ENCODE results near the gene HSPB2. TPM values are rescaled to one million over a fixed set of nuclear protein-coding genes. Genes with fewer than 3 reads are reported as not detected.
A peak's percentile ranks its signal among the peaks of the same experiment; 100 is the strongest.

HSPB2 gene
- total and polyA plus RNA-seq, 2 donors (not counting 1 experiment from before 2014, with no cell fraction given), result not detected

DNA sequence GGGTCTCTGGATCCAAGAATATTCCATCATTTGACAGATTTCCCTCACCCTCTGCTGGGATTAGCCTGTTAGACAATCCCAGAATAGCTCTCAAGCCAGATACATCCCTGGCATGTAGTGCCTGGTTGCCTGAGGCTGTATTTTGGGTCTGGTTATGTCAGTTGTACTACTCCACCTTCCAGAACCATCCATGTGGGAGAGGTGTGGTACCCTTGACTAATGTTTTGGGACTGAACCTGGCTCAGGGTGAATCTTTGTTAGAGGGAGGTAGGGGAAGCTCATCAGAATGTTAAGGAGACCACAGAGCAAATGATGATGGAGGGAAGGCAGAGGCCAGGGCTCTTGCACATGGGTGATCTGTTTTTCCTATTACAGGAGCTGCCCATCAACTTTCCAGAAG lies 11.4 kb downstream of the HSPB2 start:
- Mint-ChIP-seq H3K9me3 (ENCODE audit: insufficient read depth) (no peaks in the 10 kb centered on the region), H3K27me3 (peaks cover 20% of the 10 kb centered on the region), H3K4me3 (no peak overlapping the region), H3K27ac (no peak overlapping the region), H3K4me1 (peaks cover 14% of the 10 kb centered on the region)
- Histone ChIP-seq H3K27ac (ENCODE audit: low read length in 2 of 2) (no peak overlapping the region), H3K9me3 (ENCODE audit: control extremely low read depth in 1 of 3, control insufficient read depth in 2 of 3, insufficient read depth in 1 of 3, low read length in 2 of 3) (no peaks in the 10 kb centered on the region), H3K79me2 (ENCODE audit: control insufficient read depth, insufficient read depth, low read length) (no peaks in the 10 kb centered on the region), H3K4me2 (replicated peaks; ENCODE audit: low read depth, low read length, poor library complexity, severe bottlenecking) (no peak overlapping the region), H3K27me3 (replicated peaks in 1 of 4; ENCODE audit: control extremely low read depth in 1 of 4, control insufficient read depth in 3 of 4, insufficient read depth in 4 of 4, low read length in 3 of 4) (peaks cover 0 to 10% (median 0%) of the 10 kb centered on the region in 4 experiments), H3K9ac (ENCODE audit: low read length) (no peak overlapping the region), H3K4me1 (ENCODE audit: control insufficient read depth in 2 of 2, insufficient read depth in 2 of 2, low read length in 2 of 2) (peaks cover 9 to 14% of the 10 kb centered on the region in 2 donors), H3K36me3 (replicated peaks in 1 of 2; ENCODE audit: control extremely low read depth in 1 of 2, control insufficient read depth in 1 of 2, extremely low read depth in 1 of 2, insufficient read depth in 2 of 2, low read length in 1 of 2) (no peaks in the 10 kb centered on the region), H4K20me1 (ENCODE audit: control insufficient read depth, insufficient read depth, low read length, poor library complexity, severe bottlenecking) (no peaks in the 10 kb centered on the region), H3K4me3 (ENCODE audit: control extremely low read depth in 1 of 5, extremely low read depth in 1 of 5, insufficient read depth in 1 of 5, low read depth in 2 of 5, low read length in 4 of 5) (no peak overlapping the region), H2AFZ (ENCODE audit: insufficient read depth, low read depth, low read length, poor library complexity, severe bottlenecking) (no peak overlapping the region)
- no peak for ATAC-seq (ENCODE audit: low read depth)
- no peak for DNase-seq
- TF ChIP-seq CTCF (IDR thresholded peaks at IDR 0.05) (no peak), EZH2 (IDR thresholded peaks at IDR 0.05; ENCODE audit: borderline replicate concordance, insufficient read depth, low read depth, low read length, poor library complexity, severe bottlenecking) (no peak)
- ChIA-PET CTCF (no interaction called here), POLR2A (no interaction called here)
- intact Hi-C loops (cut with micrococcal nuclease), result no loop called here

DNA sequence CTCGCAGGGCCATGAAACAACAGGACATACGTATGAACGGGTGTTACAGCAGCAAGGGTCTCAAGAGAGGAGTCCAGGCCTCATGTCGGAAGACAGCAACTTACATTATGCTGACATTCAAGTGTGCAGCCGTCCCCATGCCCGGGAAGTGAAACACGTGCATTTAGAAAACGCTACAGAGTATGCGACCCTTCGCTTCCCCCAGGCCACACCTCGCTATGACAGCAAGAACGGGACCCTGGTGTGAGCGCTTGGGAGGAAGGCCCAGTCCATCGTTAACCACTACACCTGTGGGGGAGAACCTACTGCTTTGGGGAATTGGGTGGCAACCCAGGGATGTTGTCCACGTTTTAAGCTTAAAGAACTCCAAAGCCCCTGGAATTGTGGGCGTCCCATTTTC lies 13.4 kb downstream of the HSPB2 start:
- ATAC-seq (ENCODE audit: low read depth) (no peak), DNase-seq (peak; percentile 23)
- H3K27me3 ChIP-seq (replicated peaks in 1 of 4; ENCODE audit: control extremely low read depth in 1 of 4, control insufficient read depth in 3 of 4, insufficient read depth in 4 of 4, low read length in 3 of 4), result peaks cover 0 to 4% (median 0%) of the 10 kb centered on the region in 4 experiments
- no peak overlapping the region for H3K4me3 ChIP-seq (ENCODE audit: control extremely low read depth in 1 of 5, extremely low read depth in 1 of 5, insufficient read depth in 1 of 5, low read depth in 2 of 5, low read length in 4 of 5)
- no peaks in the 10 kb centered on the region for H3K36me3 ChIP-seq (replicated peaks in 1 of 2; ENCODE audit: control extremely low read depth in 1 of 2, control insufficient read depth in 1 of 2, extremely low read depth in 1 of 2, insufficient read depth in 2 of 2, low read length in 1 of 2)
- no peaks in the 10 kb centered on the region for H3K9me3 Mint-ChIP-seq (ENCODE audit: insufficient read depth)
- H4K20me1 ChIP-seq (ENCODE audit: control insufficient read depth, insufficient read depth, low read length, poor library complexity, severe bottlenecking), result no peaks in the 10 kb centered on the region
- peaks cover 14% of the 10 kb centered on the region for H3K4me1 Mint-ChIP-seq
- no peaks in the 10 kb centered on the region for H3K9me3 ChIP-seq (ENCODE audit: control extremely low read depth in 1 of 3, control insufficient read depth in 2 of 3, insufficient read depth in 1 of 3, low read length in 2 of 3)
- H3K4me3 Mint-ChIP-seq, result peak overlapping the region; percentile 92
- peak overlapping the region; percentile 96 for H2AFZ ChIP-seq (ENCODE audit: insufficient read depth, low read depth, low read length, poor library complexity, severe bottlenecking)
- H3K27ac ChIP-seq (ENCODE audit: low read length in 2 of 2), result peak overlapping the region in 1 of 2 donors; percentile 67
- peaks cover 9 to 14% of the 10 kb centered on the region in 2 donors for H3K4me1 ChIP-seq (ENCODE audit: control insufficient read depth in 2 of 2, insufficient read depth in 2 of 2, low read length in 2 of 2)
- intact Hi-C loops (cut with micrococcal nuclease), result loop anchor here (1.0 to 5.0 kb wide), 5 partner anchors 55 to 301 kb away; partner anchors contain the start of genes ALG9, NKAPD1, PIH1D2 and PPP2R1B
- no peak overlapping the region for H3K9ac ChIP-seq (ENCODE audit: low read length)
- 97% methylated on average over 15 of the region's 16 CpGs for WGBS (ENCODE audit: insufficient coverage)
- H3K27ac Mint-ChIP-seq, result peak overlapping the region; percentile 93
- no peaks in the 10 kb centered on the region for H3K79me2 ChIP-seq (ENCODE audit: control insufficient read depth, insufficient read depth, low read length)
- H3K27me3 Mint-ChIP-seq, result peaks cover 15% of the 10 kb centered on the region
- ChIA-PET POLR2A (interaction anchor here (1.4 kb wide), 1 partner anchor 46 kb away, joined by 10 read pairs; the partner anchor contains the start of gene CFAP68), CTCF (interaction anchor here (1.0 to 2.0 kb wide), 9 partner anchors 9 to 355 kb away, joined by 3 to 10 read pairs (median 5); partner anchors contain the start of gene DIXDC1)
- TF ChIP-seq EZH2 (IDR thresholded peaks at IDR 0.05; ENCODE audit: borderline replicate concordance, insufficient read depth, low read depth, low read length, poor library complexity, severe bottlenecking) (no peak), CTCF (IDR thresholded peaks at IDR 0.05) (no peak)
- peak overlapping the region; percentile 97 for H3K4me2 ChIP-seq (replicated peaks; ENCODE audit: low read depth, low read length, poor library complexity, severe bottlenecking)
